ENCODE measurements around the gene MARK3.

Gene MARK3

GRCh38 chr14:103396463-103396862 is 11.2 kb downstream of the MARK3 start:
- DNase-seq (ENCODE audit: low read depth) = no peak

DNA sequence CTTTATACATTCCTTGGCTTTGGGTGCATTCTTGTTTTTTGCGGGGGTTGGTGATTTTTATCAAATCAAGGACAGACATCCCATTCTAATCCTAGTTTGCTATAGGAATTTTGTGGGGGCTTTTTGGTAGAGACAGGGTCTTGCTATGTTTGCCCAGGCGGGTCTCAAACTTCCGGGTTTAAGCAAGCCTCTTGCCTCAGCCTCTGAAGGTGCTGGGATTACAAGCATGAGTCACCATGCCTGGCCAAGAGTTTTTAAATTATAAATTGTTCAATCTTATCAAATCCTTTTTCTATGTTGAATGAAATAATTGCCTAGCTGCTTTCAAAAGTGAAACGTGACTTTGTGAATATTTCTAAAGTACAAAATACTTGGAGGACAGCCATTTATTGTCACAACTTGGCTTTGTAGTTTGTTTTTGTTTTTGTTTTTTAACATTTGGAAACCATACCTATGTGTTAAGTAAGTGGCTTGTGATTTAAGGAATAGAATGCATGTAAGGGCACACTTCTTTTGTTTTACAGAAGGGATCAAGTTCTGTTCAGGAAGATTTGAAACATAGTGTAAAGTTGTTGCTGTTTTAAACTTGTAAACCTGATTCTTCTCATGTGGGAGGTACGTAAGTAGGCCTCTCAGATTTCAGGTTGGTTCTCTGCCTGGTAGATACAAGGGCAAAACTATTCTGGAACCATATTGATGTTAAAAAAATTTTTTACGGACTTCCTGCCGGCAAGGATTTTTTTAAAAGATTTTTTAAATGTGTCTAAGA is 13.4 kb downstream of the MARK3 start:
- DNase-seq (ENCODE audit: low read depth) = peak; percentile 82

DNA sequence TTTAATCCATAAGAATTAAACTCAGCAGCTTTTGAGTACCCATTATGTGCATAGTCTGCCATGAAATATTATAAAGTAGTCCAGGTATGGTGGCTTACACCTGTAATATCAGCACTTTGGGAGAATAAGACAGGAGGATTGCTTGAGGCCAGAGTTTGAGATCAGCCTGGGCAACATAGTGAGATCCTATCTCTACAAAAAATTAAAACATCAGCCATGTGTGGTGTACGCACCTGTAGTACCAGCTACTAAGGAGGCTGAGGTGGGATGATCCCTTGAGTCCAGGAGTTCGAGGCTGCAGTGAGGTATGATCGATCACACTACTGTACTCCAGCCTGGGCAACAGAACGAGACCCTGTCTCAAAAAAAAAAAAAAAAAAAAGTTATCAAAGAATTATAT is 15.3 kb downstream of the MARK3 start:
- DNase-seq (ENCODE audit: low read depth) = no peak

GRCh38 chr14:103401223-103402214 is 16.3 kb downstream of the MARK3 start:
- peak; percentile 97 for DNase-seq (ENCODE audit: low read depth)

GRCh38 chr14:103402695-103403094 is 17.5 kb downstream of the MARK3 start:
- peak; percentile 80 for DNase-seq (ENCODE audit: low read depth)

- DNase-seq (ENCODE audit: low read depth) = peak; percentile 95
These were observed 19.1 kb downstream of the MARK3 start for GRCh38 chr14:103404032-103404918.

DNA sequence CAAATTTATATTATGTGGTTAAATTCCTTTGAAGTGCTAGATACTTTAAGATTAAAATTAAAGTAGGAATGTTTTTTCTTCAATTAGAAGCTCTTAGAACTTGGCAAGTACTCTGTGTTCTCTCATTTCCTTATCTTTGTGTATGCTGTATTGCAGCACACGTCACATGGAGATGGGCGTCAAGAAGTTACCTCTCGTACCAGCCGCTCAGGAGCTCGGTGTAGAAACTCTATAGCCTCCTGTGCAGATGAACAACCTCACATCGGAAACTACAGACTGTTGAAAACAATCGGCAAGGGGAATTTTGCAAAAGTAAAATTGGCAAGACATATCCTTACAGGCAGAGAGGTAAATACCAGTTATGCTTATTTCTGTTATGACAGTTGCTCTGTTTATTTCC is 19.7 kb downstream of the MARK3 start:
- DNase-seq (ENCODE audit: low read depth) = peak; percentile 98

DNA sequence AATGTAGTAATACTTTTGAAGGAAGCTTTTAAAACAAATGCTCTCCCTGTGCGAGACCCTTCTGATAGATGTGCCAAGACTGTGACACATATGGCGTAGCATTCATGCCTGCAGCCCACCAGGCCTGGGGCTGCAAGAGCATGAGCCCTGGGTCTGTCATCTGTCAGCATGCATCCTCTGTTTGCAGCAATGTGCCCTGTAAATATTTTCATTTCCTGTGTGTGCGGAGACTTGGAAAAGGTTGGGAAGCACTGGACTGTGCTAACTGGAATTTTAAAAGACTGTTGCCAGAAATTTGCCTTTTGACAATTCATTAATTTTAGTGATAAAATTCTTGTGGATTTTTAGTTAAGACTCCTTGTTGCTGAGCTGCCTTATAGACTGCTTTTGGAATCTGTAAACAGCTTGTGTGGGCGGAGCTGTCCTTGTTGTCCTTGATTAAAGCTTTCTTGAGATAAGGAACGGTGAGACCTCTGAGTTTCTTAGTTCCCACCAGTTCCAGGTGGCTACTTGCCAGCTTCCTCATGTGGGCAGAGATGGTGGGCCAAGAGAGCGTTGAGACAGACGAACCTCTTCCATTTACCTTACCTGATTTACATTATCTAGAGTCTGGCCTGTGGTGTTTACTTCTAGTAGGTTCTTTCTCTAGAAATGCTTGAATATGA is 23.4 kb downstream of the MARK3 start:
- peak; percentile 100 for DNase-seq (ENCODE audit: low read depth)

GRCh38 chr14:103416916-103417315 is 31.7 kb downstream of the MARK3 start:
- no peak for DNase-seq (ENCODE audit: low read depth)

DNA sequence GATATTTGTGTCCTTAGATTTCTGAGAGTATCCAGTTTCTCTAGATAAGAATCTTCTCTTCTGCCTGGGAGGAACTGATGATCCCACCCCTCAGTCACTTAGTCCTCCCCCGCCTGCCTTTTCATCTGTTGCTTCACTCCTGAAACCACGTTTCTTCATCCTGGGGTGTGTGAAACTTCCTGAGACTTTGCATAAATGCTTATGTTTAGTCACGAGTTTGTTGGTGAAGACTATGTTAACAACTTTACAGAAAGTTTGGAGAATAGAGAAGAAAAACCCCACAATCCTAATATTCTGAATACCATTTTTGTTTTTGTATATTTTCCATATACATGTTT is 33.2 kb downstream of the MARK3 start:
- peak; percentile 97 for DNase-seq (ENCODE audit: low read depth)

- no peak for DNase-seq (ENCODE audit: low read depth)
These were observed 36.3 kb downstream of the MARK3 start for GRCh38 chr14:103421556-103421955.

DNA sequence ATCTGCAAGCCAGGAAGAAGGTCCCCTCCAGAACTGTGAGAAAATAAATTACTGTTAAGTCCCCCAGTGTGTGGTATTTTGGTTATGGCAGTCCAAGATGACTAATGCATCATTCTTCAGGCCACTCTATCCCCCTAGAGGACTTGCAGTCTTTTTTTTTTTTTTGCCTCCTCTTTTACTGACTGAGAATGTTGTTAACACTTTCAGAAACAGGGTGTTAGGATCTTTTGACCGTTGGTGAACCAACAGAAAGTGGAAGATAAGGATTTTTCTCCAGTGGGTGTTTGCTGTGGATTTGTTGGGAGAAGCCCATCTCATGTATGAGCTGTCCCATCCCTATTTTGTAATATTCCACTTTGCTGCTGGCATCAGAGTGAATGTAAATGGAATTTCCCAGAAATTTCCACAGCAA is 37.8 kb downstream of the MARK3 start:
- peak; percentile 69 for DNase-seq (ENCODE audit: low read depth)

DNA sequence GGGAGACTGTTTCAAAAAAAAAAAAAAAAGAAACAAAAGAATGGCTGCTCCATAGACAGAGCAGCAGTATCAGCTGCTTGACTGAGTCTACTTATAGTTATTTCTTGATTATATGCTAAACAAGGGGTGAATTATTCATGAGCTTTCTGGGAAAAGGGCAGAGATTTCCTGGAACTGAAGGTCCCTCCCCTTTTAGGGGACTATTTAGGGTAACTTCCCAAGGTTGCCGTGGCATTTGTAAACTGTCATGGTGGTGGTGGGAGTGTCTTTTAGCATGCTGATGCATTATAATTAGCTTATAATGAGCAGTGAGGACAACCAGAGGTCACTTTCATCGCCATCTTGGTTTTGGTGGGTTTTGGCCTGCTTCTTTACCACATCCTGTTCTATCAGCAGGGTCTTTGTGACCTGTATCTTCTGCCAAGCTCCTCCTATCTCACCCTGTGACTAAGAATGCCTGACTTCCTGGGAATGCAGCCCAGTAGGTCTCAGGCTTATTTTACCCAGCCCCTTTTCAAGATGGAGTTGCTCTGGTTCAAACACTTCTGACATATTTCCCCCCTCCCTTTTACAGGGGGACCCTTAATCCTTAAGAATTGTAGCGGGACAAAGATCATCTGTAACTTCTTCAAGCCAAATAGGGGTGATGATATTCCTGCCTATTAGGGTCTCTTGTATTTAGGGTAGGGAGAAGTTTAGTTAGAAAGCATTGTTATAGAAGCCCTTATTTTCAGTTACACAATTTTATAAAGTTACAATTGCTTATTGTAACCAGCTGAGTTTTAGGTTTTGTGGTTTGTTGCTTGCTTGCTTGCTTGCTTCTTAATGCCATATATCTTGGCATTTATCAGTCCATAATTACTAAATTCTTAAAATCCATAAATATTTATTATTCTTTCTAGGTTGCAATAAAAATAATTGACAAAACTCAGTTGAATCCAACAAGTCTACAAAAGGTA is 42.5 kb downstream of the MARK3 start:
- DNase-seq (ENCODE audit: low read depth) = peak; percentile 83

DNA sequence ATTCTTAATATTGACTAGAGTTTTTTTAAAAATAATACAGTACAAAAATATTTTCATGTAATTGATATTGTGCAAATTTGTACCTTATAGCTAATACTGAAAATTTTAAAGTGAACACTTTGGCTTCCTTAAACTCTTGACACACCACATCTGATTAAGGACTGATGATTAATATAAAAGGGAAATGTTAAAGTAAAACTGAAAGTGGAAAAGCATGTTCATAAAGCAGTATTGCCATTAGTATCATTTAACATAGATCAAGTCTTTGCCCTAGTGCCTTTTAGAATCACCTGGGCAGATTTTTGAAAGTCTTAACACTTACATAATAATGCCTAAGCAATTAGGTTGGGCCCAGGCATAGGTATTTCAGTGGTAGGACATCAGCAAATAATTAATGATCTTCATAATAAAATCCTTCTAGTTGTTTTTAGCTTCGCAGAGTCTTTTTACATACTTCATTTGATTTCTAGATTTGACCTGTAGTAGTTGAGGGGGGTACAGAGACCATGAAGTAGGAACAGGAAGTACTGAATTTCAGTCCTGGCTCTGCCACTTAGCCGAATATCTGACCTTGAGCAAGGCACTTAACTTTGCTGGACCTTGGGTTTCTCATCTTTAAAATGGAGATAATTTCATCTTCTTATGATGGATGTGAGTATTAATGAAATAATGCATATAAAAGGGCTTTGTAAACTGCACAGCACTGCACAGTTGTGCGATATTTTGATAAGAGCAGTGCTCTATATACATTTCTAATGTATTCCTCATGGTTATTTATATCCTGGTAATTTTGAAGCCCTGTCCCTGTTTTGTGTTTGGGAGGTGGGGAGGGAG is 43.7 kb downstream of the MARK3 start:
- no peak for DNase-seq (ENCODE audit: low read depth)

- peak; percentile 31 for DNase-seq (ENCODE audit: low read depth)
These were observed 45.1 kb downstream of the MARK3 start for GRCh38 chr14:103430358-103430757.

- no peak for DNase-seq (ENCODE audit: low read depth)
These were observed 47.4 kb downstream of the MARK3 start for GRCh38 chr14:103432627-103433026.

DNA sequence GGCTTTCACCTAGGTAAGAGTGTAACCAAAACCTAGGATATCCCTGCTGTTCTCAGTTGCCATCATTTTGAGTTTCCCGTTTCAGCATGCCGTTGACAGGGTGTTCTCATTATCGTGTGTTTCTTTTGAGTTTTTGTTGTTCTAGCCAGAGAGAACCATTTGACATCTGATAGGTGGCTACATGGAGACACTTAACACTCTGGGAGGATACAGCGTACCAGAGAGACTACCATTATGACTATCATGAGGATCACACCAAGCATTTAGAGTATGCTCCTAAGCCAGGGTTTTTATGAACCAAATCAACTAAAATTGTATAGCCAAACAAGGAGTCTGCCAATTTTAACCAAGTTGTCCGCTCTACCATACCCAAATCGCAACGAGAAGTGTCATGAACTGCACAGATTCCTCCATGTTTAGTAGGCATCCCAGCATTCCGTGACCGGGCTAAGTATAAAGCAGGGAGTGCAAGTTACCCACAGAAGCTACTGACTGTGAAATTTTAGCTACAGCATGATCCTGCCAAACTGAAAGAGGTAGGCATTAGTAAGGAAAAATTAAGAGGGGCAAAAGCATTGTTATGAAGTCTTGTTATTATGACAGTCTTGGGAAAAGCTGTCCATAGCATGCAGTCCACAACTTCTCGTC is 48.8 kb downstream of the MARK3 start:
- no peak for DNase-seq (ENCODE audit: low read depth)

GRCh38 chr14:103434868-103435442 is 49.7 kb downstream of the MARK3 start:
- no peak for DNase-seq (ENCODE audit: low read depth)

DNA sequence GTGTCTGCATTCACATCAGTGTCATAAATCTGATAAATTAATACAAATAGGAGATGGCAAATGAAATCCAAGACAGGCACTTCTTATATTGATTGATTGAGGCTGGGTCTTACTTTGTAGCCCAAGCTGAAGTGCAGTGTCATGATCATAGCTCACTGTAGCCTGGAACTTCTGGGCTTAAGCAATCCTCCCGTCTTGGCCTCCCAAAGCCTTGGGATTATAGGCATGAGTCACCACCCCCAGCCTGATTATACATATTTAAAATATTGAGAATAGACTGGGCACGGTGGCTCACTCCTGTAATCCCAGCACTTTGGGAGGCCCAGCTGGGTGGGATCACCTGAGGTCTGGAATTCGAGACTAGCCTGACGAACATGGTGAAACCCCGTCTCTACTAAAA is 51.3 kb downstream of the MARK3 start:
- peak; percentile 75 for DNase-seq (ENCODE audit: low read depth)
